ENCODE measurements around the gene UBA6.
"Not testable (repeated sequence)": the region's sequence is repeated elsewhere in the genome, so short reads cannot be mapped to it uniquely, and the experiment has no call there.

Gene UBA6

DNA sequence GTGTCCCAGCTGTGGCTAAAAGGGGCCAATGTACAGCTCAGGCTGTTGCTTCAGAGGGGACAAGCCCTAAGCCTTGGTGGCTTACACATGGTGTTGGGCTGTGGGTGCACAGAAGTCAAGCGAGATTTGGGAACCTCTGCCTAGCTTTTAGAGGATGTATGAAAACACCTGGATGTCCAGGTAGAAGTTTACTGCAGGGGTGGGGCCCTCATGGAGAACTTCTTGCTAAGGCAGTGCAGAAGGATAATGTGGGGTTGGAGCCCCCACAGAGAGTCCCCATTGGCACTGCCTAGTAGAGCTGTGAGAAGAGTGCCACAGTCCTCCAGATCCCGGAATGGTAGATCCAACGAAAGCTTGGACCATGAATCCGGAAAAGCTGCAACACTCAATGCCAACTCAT, 40.5 kb downstream of the UBA6 start:
- DNase-seq: no peak

DNA sequence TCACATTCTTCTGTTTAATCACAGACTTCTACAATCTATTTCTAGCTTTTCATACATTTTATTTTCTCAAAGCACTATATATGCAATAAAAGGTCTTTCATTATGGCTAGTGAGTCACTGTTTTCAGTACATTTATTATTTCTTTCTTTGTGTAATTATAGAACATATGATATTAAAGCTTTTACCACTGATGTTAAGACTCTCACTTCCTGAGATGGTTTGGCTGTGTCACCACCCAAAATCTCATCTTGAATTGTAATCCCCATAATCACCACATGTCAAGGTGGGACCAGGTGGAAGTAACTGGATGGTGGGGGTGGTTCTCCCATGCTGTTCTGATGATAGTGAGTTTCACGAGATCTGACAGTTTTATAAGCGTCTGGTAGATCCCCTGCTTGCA, 41.9 kb downstream of the UBA6 start:
- DNase-seq: no peak

DNA sequence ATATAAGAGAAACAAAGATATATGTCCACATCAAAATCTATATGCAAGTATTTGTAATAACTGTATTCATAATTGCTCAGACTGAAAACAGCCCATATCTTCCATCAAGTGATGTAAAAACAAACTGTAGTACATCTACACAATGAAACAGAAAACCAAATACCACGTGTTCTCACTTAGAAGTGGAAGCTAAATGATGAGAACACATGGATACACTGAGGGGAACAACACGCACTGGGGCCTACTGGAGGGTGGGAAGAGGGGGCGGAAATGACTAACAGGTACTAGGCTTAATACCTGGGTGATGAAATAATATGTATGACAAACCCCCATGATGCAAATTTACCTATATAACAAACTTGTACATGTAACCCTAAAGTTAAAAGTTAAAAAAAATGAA, 42.7 kb downstream of the UBA6 start:
- DNase-seq: no peak

DNA sequence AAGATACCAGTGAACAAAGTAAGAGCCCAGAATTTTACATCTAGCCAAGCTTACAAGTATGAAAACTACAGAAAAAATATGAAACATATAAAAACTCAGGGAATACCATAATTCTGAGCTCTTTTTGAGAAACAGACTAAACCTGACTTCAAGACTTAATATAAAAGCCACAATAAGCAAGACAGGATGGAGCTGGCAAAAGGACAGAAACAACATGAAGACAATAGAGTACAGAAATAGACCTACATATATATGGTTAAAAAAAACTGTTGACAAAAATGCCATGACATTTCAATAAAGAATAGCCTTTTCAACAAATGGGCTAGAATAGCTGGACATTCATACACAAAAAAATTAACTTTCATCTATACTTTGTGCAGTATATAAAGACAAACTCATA, 49.4 kb downstream of the UBA6 start:
- DNase-seq: no peak

DNA sequence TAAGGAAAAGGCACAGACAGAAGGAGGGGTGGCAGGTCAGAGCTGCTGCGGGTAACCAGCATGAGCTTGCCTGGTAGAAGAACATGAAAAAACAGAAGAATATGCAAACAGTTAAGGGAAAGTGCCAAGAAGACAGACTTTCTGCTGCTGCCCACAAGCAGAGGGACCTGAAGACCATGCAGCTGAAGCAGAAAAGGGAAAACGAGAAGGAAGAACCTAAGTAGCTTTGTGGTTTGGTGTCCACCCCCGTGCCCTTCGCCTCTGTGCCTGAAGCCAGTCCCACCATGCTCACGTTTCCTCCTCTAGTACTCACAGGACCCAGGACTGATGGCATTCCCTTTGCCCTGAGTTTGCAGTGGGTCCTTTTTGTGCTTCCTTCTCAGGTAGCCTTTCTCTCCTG, 62.8 kb downstream of the UBA6 start:
- no peak for DNase-seq

DNA sequence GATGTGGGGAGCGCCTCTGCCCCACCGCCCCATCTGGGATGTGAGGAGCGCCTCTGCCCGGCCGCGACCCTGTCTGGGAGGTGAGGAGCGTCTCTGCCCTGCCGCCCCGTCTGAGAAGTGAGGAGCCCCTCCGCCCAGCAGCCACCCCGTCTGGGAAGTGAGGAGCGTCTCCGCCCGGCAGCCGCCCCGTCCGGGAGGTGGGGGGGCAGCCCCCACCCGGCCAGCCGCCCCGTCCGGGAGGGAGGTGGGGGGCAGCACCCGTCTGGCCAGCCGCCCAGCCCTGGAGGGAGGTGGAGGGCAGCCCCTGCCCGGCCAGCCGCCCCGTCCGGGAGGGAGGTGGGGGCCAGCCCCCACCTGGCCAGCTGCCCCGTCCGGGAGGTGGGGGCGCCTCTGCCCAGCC, 64.0 kb downstream of the UBA6 start:
- DNase-seq: not testable (repeated sequence)

DNA sequence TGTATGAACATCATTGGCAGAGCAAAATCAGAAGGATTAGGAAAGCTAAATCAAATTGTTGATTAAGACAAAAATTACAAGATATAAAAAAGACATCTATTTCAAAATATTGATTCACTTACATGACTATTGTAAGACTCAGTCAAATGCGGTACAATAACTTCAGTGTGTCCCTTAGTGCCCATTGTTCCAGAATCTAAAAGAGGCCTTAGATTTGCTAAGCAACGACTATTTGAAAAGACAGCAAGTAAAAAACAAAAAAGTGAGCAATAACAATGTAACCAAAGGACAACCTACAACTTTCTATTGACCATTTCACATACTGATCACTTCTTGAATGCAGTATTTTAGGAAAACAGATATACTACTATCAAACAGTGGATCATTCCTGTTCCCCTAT, 65.6 kb downstream of the UBA6 start:
- no peak for DNase-seq

DNA sequence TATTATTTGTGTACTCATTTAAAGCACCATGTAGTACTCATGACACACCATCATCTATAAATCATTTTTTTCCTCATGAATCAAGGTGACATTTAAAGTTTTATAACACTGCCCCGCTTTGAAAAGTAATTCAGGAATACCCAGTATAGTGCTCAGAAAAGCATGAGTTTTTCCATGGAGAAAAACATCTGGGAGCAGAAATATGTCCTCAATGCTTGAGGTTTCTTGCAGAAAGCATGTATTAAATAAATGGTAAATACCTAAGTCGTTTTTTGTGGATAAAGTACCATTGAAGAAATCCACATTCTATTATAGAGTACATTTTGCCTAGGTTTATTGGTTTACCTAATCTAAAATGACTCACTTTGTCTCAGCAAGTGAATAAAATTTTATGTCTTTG, 66.2 kb downstream of the UBA6 start:
- no peak for DNase-seq

DNA sequence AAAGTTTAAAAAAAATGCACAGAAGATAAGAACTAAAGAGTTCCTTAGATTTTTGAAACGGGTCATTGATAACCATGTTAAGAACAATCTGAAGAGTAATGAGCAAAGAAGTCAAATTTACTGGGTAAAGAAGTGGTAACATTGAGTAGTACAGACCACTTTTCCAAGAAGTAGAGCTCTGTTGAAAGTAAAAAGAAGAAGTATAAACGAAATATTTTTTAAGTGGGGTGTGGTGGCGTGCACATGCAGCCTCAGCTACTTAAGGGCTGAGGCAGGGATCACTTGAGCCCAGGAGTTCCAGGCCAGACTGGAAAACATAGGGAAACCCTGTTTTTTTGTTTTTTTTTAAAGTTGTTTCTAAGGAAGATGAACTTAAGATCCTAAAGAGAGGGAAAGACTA, 68.5 kb downstream of the UBA6 start:
- DNase-seq: no peak

DNA sequence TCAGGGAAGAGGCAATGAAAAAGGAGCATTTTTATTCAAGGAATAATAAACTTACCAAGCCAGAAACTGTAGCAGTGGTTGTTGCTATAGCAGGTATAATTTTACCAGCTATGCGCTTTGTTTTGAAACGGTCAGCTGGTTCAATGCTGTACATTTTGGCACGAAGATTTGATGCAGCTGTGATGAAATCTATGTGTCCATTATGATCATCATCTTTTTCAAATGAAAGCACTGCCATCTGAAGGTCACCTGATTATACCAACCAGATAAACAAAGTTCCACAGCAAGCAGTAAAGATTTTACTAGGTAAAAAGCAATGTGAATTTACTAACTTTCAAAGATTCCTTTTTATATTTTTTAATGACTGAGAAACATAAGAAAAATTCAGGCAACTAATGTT, 76.0 kb downstream of the UBA6 start:
- DNase-seq: peak in 1 of 14 donors; percentile 6

DNA sequence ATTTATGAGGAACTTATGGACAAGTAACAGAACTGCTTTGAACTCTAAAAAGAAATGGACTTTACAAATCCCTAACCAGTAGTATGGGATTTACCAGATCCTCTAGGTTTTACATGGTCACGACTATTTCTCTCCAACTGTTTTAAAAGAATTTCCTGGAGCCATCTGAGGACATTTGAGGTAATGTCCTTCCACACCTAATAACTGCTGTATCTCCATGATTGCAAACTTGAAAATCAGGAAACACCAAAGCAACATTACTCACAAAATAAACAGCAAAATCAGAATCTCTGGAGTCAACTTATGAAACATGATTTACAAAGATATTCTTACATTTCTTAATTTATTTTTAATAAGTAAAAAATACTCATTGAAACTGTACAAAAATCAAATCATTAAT, 84.5 kb downstream of the UBA6 start:
- no peak for DNase-seq

DNA sequence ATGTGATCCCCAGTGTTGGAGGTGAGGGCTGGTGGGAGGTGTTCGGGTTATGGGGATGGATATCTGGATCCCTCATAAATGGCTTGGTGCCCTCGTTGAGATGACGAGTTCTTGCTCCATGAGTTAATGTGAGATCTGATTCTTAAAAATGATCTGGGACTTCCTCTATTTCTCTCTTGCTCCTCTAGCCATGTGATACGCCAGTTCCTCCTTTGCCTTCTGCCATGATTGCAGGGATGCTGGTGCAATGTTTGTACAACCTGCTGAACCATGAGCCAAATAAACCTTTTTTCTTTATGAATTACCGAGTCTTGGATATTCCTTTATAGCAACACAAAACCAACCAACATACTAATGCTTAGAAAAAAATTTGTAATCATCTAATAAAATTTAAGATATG, 85.8 kb downstream of the UBA6 start:
- DNase-seq: no peak

DNA sequence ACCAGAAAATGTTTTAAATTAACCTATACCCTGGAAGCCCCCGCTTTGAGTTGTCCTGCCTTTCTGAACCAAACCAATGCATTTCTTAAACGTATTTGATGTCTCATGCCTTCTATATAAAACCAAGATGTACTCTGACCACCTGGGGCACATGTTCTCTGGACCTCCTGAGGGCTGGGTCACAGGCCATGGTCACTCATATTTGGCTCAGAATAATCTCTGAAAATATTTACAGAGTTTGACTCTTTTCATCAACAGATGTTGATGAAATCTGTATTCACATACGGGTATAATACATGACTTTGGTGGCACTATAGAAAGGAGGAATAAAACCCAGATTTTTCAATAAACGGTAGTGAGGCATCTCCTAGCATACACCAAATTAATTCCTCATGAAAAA, 86.8 kb downstream of the UBA6 start:
- no peak for DNase-seq

DNA sequence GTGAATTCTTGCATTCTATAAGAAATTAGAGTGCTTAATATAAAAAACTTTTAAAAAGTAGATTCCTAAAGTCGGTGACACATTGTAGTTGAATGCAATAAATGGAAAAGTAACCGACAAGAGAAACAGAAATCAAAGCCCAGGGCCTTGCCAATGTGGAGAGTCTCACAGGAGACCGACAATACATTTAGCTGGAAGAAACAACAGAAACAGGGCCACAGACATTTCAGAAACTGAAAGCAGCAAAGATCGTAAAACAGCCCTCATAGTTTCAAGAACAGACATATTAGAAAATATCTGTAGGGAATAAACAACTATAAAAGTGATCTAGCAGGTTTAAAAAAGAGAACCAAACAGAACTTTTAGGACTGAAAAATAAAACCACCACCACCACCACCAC, 92.9 kb downstream of the UBA6 start:
- DNase-seq: no peak

DNA sequence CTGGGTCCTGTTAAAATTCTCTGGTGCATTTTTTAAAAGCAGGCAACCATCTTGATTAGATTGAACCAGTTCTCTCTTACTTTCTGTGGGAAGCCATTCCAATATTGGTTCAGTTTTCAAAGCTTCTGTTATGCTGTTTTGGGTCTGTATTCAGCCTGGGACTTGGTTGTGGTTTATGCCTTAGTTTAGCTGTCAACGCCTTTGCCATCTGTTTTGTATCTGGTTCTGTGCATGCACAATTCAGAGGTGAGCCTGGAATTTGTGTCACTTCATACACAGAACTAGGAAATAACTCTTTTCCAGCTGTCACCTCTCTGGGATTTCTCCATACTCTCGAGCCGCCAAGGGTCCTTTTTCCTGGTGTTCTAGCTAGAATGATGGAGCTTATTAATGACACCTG, 96.2 kb downstream of the UBA6 start:
- no peak for DNase-seq

DNA sequence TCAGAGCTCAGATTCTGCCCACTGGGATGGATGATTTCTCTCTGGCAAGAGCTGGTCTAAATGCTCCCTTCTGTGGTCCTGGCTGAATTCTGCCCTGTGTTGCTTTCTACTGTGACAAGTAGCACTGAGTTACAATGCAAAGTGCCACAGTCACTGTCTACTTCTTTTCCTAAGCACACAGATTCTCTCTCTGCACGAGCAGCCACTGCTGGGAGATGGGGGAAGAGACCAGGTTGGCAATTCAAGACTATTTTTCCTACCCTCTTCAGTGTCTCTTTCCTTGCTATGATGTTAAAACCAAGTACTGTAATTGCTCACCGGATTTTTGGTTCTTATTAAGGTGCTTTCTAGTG, 97.0 kb downstream of the UBA6 start:
- DNase-seq: no peak

DNA sequence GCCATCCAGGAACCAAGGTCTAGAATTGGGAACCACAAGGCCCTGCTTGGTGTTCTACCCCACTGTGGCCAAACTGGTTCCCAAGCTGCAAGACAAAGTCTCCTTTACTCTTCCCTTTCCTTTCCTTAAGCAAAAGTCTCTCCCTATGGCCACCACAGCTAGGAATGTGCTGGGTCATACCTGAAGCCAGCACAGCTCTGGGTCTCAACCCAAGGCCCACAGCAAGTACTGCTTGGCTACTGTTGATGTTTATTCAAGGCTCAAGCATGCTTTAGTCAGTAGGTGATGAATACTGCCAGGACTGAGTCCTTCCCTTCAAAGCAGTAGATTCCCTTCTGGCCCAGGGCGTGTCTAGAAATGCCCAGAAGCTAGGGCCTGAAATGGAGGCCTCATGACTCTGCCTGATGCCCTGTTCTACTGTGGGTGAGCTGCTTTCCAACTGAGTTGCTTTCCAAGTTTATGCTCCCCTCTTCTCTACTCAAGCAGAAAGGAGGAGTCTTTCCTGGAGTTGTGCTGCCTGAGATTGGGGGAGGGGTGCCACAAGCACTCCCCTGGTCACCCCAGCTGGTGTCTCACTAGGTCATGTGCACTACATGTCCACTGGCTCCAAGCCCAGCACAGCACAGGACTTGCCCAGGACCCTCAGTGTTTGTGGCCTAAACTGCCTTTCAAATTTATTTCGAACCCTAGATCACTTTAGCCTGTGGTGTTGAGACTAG, 97.5 kb downstream of the UBA6 start:
- no peak for DNase-seq

DNA sequence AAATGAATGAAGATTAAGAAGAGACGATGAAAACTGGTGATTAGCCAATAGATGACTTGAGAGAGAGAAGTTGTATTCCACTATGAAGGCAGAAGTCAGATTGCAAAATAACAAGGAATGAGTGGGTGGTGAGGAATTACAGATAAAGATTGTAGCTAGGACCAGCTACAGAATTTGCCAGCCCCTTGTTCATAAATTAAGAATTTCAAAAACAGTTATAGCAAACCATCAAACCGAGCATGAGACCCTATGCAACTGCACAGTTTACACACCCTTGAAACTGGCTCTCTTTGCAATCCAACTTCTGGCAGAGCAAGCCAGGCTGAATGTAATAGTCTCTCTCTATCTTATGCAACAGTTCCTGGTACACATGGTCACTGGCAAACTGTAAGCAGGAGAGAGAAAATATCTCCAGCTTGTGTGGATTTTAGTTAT, 107.2 kb downstream of the UBA6 start:
- no peak for DNase-seq

DNA sequence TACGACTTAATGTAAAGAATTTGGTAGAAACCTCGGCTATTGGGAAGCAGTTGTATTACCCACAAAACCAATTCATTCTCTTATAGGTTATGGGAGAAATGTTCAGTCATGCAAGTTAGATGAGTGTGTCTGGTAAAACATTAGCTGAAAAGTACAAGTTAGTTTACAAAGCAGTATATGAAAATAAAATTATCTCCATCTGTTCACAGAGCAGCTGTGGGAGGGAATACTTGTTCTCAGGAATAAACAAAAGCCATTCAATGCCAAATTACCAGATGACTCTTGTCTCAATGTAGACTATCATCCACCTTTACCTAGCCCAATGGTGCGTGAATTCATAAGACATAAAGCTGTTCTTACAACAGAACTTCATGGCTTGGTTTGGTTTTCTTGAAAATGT, 113.8 kb downstream of the UBA6 start:
- no peak for DNase-seq

DNA sequence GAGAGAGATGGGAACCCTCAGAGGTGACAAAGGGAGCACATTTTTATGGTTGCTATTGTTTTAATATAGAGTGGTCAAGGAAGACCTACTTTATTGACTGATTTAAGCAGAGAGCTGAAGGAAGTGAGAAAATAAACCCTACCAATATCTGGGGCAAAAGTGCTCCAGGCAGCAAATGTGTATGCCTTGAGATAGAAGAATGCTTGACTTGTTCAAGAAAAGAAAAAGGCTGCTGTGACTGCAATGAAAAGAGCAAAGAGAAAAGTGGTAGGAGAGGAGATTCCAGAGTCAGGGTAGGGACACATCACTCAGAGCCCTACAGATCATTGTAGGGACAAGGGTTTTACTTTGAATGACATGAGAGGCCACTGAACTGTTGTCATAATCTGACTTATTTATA, 116.5 kb downstream of the UBA6 start:
- DNase-seq: no peak

DNA sequence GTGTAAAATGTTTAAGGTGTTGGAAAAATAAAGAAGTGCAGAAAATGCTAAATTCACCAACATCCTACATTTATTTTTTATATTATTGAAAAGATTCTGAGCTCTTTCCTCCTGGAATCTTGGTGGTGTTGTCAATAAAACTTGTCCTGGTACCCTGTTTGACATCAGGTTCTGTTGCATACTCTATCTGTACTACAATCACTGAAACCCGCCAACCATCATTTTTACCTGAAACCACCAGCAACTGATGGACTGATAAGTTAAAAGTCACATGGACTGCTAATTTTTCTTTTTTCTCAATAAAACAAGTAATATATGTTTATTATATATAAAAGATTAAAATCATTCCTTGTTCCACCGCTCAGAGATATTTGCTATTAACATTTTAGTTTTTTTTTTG, 119.0 kb downstream of the UBA6 start:
- no peak for DNase-seq

DNA sequence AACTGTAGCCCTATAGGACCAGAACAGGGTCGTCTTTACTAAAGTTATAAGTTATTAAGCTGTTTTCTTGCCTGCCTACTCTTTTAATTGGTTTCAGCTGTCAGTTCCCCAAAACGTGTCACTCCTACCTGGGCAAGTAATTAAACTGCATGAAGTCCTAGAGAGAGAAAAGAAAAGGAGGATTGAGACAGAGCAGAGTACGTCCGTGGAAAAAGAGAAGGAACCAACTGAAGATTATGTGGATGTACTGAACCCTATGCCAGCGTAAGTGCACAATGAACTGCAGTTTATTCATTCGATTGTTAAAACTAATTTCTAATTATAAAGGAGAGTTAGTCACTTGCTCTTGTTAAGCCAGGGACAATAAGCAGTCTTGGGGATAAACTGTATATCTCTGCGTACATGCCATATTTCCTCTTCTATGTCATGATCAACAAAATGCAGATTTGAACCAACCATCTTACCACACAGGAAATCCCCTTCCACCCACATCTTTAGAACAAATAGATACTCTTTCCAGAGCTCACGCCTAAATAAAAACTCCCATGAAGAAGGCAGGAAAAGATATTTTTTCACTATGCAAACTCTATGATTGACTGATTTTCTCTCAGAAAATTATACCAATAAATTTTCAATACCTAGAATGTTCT, 119.6 kb downstream of the UBA6 start:
- DNase-seq: no peak

DNA sequence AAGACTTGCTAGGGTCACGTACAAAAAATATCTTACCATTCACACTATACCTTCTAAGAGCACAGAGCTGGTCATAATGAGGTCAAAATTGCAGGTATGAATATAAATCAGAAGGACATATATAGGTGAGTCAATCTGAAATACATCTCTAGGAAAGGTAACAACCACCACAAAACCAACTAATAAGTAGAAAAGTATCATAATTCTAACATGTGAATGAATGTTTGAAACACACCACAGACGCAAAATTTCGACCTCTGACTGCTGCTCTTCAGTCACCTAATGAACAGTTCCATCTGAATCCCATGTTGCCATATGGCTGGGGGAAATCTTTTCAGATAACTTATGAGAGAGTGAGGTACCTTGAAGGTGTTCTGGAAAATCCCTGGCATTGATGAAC, 120.4 kb downstream of the UBA6 start:
- DNase-seq: no peak

DNA sequence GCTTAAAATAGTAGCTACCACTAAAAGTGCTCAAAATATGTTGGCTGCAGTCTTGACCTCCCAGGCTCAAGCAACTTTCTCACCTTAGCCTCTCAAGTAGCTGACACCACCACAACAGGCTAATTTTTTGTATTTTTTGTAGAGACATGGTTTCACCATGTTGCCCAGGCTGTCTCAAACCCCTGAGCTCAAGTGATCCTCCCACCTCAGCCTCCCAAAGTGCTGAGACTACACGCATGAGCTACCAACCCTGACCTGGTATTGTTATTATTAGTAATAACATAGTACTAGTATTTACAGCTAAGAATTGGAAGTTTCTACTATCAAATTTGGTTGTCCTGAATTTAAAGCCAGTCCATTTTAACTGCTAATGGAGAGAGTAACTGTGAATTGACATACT, 124.4 kb downstream of the UBA6 start:
- DNase-seq: no peak

DNA sequence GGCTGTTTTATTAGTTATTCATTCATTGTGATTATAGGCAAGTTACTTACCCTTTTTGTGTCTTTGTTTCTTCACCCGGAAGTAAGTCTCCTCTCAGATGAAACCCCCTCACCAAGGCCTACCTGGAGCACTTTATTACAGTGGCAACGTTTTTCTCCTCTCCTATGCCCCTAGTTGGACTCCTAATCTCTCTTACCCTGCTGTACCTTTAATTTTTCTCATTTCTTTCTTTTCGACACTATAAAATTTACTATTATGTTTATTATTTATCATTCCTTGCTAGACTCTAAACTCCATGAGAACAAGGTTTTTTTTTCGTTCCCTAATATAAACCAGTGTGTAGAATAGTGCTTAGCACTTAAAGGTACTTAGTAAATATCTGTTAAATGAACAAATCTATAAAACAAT, 124.9 kb downstream of the UBA6 start:
- DNase-seq: no peak

Measured in C1 segment of cervical spinal cord (tissue), 14 donors.